ENCODE results near the gene THEM4.
"Not testable (repeated sequence)": the region's sequence is repeated elsewhere in the genome, so short reads cannot be mapped to it uniquely, and the experiment has no call there.

Gene THEM4

DNA sequence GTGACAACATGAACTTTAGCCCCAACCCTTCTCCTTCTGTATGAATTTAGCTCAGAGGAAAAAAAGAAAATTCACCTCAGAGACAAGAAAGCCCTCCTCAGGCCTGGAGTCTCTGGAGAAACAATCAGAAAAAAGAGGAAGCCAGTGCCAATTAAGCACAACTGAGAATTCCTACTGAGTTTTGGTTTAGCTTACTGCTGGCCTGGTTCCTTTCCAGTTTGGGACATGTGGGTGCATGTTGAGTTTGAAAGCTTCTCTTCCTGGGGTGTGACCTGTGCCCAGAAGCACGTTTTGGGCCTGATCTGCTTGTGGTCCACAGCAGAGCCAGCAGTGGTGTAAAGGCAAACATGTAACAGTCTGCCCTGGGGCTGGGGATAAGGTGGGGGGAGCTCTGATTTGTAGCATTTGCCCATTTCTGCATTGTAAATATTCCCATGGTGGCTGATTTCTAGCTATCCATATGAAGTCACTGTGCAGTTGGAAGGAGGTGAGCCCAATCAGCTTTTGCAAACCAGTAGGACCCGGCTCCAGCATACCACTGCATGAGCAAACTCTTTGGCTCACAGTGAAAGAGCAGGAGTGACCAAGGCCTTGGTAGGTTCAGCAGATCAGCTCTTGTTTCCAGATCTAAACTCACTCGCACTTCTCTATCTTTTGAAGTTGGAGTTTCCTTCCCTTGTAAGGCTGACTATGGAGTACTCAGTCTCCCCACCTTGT lies 51.1 kb downstream of the THEM4 start:
- DNase-seq = no peak

GRCh38 chr1:151855933-151856332 lies 53.4 kb downstream of the THEM4 start:
- DNase-seq = no peak

GRCh38 chr1:151855516-151855915 lies 53.8 kb downstream of the THEM4 start:
- not testable (repeated sequence) for DNase-seq

DNA sequence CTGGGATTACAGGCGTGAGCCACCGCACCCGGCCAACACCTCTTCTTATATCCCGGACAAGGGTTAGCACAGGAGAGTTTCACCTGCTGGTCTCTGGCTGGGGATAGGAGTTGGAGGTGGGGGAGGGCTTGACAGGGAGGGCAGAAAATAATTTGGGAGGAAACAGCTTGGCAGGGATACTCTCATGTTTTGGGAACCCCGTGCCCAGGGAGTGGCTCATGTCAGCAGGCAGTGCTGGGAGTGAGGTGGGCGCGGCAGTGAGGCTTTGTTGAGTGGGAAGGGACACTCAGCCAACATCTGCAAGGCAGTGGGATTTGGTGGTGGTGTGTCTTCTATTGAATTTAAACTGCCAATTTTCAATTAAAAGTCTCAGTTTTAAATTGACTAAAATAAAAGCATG lies 54.7 kb downstream of the THEM4 start:
- DNase-seq = no peak

- no peak for DNase-seq
Observed at GRCh38 chr1:151853411-151853943, 55.8 kb downstream of the THEM4 start, which contains the start of gene THEM5. Gene THEM5, minus strand, starts transcription at chr1:151853712. Its CDS starts 147 bp downstream, at chr1:151853565.

DNA sequence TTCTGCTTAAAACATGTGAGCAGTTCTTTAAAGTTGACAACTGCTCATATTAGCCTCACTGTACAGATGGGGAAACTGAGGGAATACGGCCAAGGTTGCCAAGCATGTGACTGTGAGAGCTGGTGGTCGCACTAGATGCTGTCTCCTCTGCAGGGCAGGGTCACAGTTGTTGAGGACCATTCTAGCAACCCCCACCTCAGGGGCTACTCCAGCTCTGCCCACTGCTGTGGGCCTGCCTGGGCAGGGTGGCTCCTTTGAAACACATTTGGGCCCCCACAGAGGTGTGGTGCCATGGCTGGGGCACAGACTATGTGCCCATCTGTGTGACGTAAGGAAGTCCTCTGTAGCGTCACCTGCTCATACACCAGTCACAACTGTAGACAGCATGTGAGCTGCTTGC lies 56.6 kb downstream of the THEM4 start:
- no peak for DNase-seq

DNA sequence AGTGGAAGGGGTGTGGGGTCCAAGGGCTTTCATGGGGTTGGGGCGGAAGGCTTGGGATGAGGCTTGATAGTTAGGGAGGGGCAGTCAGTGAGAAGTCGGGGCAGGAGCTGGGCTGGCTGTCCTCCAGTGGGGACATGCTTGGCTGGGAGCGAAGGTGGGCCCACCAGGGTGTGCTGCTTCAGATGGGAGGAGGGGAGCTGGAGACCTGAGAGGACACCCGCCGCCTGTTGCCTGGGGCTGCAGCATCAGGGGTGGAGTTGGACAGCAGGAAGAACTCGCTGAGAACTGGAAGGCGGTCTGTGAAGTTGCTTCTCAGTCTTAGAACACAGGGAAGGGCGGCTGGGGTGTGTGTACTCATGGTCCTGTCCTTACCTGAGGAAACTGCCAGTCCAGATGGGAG lies 57.4 kb downstream of the THEM4 start:
- no peak for DNase-seq

- no peak for DNase-seq
Observed at GRCh38 chr1:151849871-151850270, 59.4 kb downstream of the THEM4 start.

DNA sequence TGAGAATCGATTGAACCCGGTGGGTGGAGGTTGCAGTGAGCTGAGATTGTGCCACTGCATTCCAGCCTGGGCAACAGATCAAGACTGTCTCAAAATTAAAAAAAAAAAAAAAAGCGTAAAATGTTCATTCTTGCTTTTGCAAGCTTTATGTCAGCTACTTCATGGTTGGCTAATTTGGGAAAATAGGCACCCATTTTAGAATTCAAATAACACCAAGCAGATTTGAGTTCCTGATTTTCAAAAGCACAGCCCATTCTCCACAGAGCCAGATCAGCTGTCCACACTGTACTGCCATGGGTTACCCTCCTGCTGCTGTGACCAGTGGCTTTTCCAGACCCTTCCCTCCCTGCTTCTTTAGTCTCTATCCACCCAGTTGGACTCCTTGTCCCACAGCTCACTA lies 60.2 kb downstream of the THEM4 start:
- DNase-seq = no peak

DNA sequence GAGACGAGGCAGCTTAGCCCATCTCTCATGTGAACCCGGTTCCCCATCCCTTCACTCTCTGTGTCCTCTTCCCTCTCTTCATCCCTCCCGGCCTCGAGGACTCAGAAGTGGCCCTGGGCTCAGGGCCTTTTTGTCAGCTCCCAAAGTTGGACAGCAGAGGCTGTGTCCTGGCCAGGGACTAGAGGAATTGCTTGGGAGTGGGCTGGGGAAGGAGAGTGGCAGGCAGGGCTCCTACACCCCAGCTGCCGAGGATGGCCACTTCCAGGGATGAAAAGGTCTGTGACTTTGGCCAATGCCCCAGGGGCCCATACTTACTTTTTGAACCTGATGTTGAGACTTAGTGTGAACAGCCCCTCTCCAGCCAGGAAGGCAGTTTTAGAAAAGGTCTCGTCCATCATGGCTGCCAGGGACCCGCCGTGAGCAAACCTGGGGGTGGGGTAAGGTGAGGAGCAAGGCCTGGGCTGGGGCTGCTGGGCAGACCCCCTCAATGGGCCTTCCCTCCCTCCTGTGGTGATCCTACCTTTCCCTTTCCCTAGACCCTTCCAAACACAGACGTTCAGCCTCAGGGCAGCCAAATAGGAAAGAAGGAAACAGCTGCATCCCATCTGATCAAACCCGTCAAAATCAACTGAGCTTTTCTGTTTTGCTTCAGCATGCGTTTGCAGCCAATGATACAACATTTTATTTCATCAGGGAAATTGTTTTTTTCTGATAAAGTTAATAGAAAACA lies 61.3 kb downstream of the THEM4 start:
- no peak for DNase-seq

GRCh38 chr1:151846686-151847237 lies 62.5 kb downstream of the THEM4 start:
- no peak for DNase-seq

DNA sequence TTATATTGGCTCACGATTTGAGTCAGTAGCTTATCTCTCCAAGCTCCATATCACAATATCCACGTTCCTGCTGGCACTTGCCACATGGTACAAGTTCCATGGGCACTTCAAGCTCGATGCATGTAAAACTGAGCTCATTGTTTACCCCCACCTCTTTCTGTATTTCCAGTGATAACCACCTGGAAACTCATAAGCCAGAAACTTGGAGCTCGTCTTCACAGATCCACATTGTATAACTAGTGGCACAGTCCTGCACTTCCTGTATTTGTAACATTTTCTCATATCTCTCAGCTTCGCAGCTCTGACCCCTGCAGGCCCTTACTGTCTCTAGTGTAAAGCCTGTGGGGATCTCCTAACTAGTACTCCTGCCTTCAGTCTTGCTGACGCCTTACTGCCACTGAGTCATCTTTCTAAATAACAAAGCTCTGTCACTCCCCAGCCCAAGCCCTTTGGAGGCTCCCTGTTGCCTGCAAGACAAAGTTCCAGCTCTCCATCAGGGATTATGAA lies 63.2 kb downstream of the THEM4 start:
- no peak for DNase-seq

DNA sequence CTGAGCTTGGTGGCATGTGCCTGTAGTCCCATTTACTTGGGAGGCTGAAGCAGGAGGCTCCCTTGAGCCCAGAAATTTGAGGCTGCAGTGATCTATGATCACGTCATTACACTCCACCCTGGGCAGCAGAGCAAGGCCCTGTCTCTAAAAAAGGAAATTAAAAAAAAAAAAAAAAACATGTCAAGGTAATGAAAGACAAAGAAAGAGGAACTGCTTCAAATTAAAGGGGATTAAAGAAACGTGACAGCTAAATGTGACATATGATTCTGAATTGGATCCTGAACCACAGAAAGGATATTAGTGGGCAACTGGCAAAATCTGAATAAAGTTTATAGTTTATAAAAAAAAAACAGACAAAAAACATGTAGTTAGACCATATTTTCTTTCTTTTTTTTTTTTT lies 65.9 kb downstream of the THEM4 start:
- DNase-seq = no peak

DNA sequence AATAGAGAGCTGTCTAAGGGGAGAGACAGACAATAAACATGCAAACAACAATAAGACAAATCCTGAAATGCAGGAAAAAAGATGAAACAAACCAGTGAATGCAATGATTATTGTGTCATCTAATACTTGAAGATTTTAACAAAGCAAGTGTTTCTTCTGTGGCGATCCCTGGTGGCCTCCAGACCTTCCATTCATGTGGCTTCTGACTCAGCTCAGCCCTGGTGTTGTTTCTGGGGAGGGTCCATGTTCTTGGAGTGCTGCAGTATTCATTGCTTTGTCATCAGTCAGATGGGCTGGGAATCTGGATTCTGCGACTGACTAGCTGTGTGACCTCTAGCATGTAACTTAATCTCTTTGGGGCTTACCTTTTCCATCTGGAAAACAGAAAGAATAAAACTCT lies 68.2 kb downstream of the THEM4 start:
- DNase-seq = no peak

- DNase-seq = peak; percentile 28
Observed at GRCh38 chr1:151840421-151840820, 68.9 kb downstream of the THEM4 start.

- peak; percentile 99 for DNase-seq
Observed at GRCh38 chr1:151839457-151840403, 69.6 kb downstream of the THEM4 start, which contains the start of gene C2CD4D. Gene C2CD4D, minus strand, starts transcription at chr1:151839820. Its CDS starts 831 bp downstream, at chr1:151838989.

GRCh38 chr1:151839082-151839412 lies 70.3 kb downstream of the THEM4 start:
- no peak for DNase-seq

- peak; percentile 87 for DNase-seq
Observed at GRCh38 chr1:151838222-151839081, 70.9 kb downstream of the THEM4 start.

GRCh38 chr1:151837884-151838221 lies 71.5 kb downstream of the THEM4 start:
- no peak for DNase-seq

GRCh38 chr1:151837197-151837596 lies 72.1 kb downstream of the THEM4 start:
- DNase-seq = peak; percentile 79

DNA sequence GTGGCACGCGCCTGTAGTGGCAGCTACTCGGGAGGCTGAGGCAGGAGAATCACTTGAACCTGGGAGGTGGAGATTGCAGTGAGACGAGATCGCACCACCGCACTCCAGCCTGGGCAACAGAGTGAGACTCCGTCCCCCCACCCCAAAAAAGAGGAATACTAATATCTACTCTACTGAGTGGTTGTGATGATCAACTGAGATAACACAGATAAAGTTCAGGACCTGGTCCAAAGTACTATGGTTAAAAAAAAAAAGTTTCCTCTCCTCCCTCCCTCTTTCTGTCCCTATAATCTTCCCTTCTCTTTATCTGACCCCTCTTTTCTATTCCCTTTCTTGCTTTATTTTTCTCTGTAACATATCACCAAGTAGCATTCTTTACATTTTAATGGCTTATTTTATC lies 73.7 kb downstream of the THEM4 start:
- DNase-seq = no peak

DNA sequence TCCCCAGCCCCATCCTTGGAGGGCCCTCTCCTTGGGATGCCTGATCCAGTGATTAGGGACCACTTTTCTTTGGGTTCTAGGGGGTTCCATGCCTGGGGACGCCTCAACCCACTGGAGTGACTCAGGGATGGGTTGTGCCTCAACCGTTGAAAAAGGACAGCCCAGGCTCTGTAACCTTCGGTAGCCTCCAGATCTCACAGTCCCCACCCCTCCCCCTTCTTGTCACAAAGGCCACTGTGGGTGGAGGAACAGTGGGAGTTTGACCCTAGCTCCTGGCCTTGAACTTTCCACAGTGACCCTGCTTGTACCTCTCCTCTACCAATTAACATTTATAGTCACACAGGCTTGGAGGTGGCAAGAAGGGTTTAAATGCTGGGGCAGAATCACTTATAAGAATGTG lies 75.1 kb downstream of the THEM4 start:
- no peak for DNase-seq

Data from DMS53 (cell line).